ENCODE results near the gene PNLDC1. TPM values are rescaled to one million over a fixed set of nuclear protein-coding genes. Genes with fewer than 3 reads are reported as not detected.

The PNLDC1 gene
- total and polyA plus RNA-seq, 2 donors: 0.28 to 0.39 TPM

GRCh38 chr6:159777240-159777904 is 22.7 kb upstream of the PNLDC1 start:
- Histone ChIP-seq H3K4me1 (ENCODE audit: control insufficient read depth in 2 of 2, insufficient read depth in 2 of 2, low read length in 2 of 2) (no peaks in the 10 kb centered on the region), H3K27ac (ENCODE audit: low read depth in 1 of 2, low read length in 1 of 2) (no peak overlapping the region), H3K27me3 (ENCODE audit: control insufficient read depth in 2 of 2, insufficient read depth in 1 of 2, low read length in 1 of 2) (no peaks in the 10 kb centered on the region), H3K4me3 (ENCODE audit: low read length in 2 of 2) (no peak overlapping the region), H3K36me3 (ENCODE audit: control insufficient read depth in 2 of 2, insufficient read depth in 2 of 2, low read length in 1 of 2) (peaks cover 22 to 76% of the 10 kb centered on the region in 2 donors), H3K9me3 (ENCODE audit: control insufficient read depth in 2 of 2, insufficient read depth in 1 of 2, low read length in 1 of 2) (no peaks in the 10 kb centered on the region)
- 90% methylated on average over 7 of the region's 7 CpGs for WGBS
- DNase-seq (ENCODE audit: low read depth in 6 of 9, low spot score in 9 of 9): no peak

GRCh38 chr6:159778131-159778530 is 21.9 kb upstream of the PNLDC1 start:
- no peaks in the 10 kb centered on the region for H3K27me3 ChIP-seq (ENCODE audit: control insufficient read depth in 2 of 2, insufficient read depth in 1 of 2, low read length in 1 of 2)
- H3K27ac ChIP-seq (ENCODE audit: low read depth in 1 of 2, low read length in 1 of 2): no peak overlapping the region
- no peaks in the 10 kb centered on the region for H3K9me3 ChIP-seq (ENCODE audit: control insufficient read depth in 2 of 2, insufficient read depth in 1 of 2, low read length in 1 of 2)
- H3K4me3 ChIP-seq (ENCODE audit: low read length in 2 of 2): no peak overlapping the region
- DNase-seq (ENCODE audit: low read depth in 6 of 9, low spot score in 9 of 9): no peak
- 95% methylated on average over 1 of the region's 1 CpG for WGBS
- H3K4me1 ChIP-seq (ENCODE audit: control insufficient read depth in 2 of 2, insufficient read depth in 2 of 2, low read length in 2 of 2): no peaks in the 10 kb centered on the region
- H3K36me3 ChIP-seq (ENCODE audit: control insufficient read depth in 2 of 2, insufficient read depth in 2 of 2, low read length in 1 of 2): peaks cover 29 to 79% of the 10 kb centered on the region in 2 donors

GRCh38 chr6:159778542-159779103 is 21.5 kb upstream of the PNLDC1 start:
- Histone ChIP-seq H3K27ac (ENCODE audit: low read depth in 1 of 2, low read length in 1 of 2) (no peak overlapping the region), H3K27me3 (ENCODE audit: control insufficient read depth in 2 of 2, insufficient read depth in 1 of 2, low read length in 1 of 2) (no peaks in the 10 kb centered on the region), H3K4me3 (ENCODE audit: low read length in 2 of 2) (no peak overlapping the region), H3K4me1 (ENCODE audit: control insufficient read depth in 2 of 2, insufficient read depth in 2 of 2, low read length in 2 of 2) (no peaks in the 10 kb centered on the region), H3K9me3 (ENCODE audit: control insufficient read depth in 2 of 2, insufficient read depth in 1 of 2, low read length in 1 of 2) (no peaks in the 10 kb centered on the region), H3K36me3 (ENCODE audit: control insufficient read depth in 2 of 2, insufficient read depth in 2 of 2, low read length in 1 of 2) (peaks cover 33 to 81% of the 10 kb centered on the region in 2 donors)
- 95% methylated on average over 3 of the region's 3 CpGs for WGBS
- no peak for DNase-seq (ENCODE audit: low read depth in 6 of 9, low spot score in 9 of 9)

- DNase-seq (ENCODE audit: low read depth in 6 of 9, low spot score in 9 of 9): peak in 3 of 9 donors; percentile 12 to 33 (median 13)
- peaks cover 18 to 55% of the 10 kb centered on the region in 2 donors for H3K36me3 ChIP-seq (ENCODE audit: control insufficient read depth in 2 of 2, insufficient read depth in 2 of 2, low read length in 1 of 2)
- H3K27me3 ChIP-seq (ENCODE audit: control insufficient read depth in 2 of 2, insufficient read depth in 1 of 2, low read length in 1 of 2): no peaks in the 10 kb centered on the region
- H3K9me3 ChIP-seq (ENCODE audit: control insufficient read depth in 2 of 2, insufficient read depth in 1 of 2, low read length in 1 of 2): peaks cover 0 to 5% of the 10 kb centered on the region in 2 donors
- H3K4me3 ChIP-seq (ENCODE audit: low read length in 2 of 2): peak overlapping the region; percentile 53 to 87
- peaks cover 14 to 23% of the 10 kb centered on the region in 2 donors for H3K4me1 ChIP-seq (ENCODE audit: control insufficient read depth in 2 of 2, insufficient read depth in 2 of 2, low read length in 2 of 2)
- WGBS: 59% methylated on average over 15 of the region's 15 CpGs
- H3K27ac ChIP-seq (ENCODE audit: low read depth in 1 of 2, low read length in 1 of 2): peak overlapping the region in 1 of 2 donors; percentile 100
Observed at GRCh38 chr6:159788276-159788675, 11.8 kb upstream of the PNLDC1 start.

GRCh38 chr6:159788753-159789376 is 11.2 kb upstream of the PNLDC1 start:
- Histone ChIP-seq H3K9me3 (ENCODE audit: control insufficient read depth in 2 of 2, insufficient read depth in 1 of 2, low read length in 1 of 2) (peaks cover 0 to 5% of the 10 kb centered on the region in 2 donors), H3K4me1 (ENCODE audit: control insufficient read depth in 2 of 2, insufficient read depth in 2 of 2, low read length in 2 of 2) (peaks cover 14 to 23% of the 10 kb centered on the region in 2 donors), H3K36me3 (ENCODE audit: control insufficient read depth in 2 of 2, insufficient read depth in 2 of 2, low read length in 1 of 2) (peaks cover 12 to 51% of the 10 kb centered on the region in 2 donors), H3K27ac (ENCODE audit: low read depth in 1 of 2, low read length in 1 of 2) (peak overlapping the region; percentile 84 to 100), H3K27me3 (ENCODE audit: control insufficient read depth in 2 of 2, insufficient read depth in 1 of 2, low read length in 1 of 2) (no peaks in the 10 kb centered on the region), H3K4me3 (ENCODE audit: low read length in 2 of 2) (peak overlapping the region; percentile 53 to 87)
- peak in 5 of 9 donors; percentile 28 to 56 (median 33) for DNase-seq (ENCODE audit: low read depth in 6 of 9, low spot score in 9 of 9)
- WGBS: under 1% methylated on average over 60 of the region's 60 CpGs

GRCh38 chr6:159789377-159790148 is 10.5 kb upstream of the PNLDC1 start, which contains the start of gene TCP1:
TCP1 (minus strand) TSS chr6:159789602; CDS start chr6:159789468, 134 bp downstream.
- Histone ChIP-seq H3K27me3 (ENCODE audit: control insufficient read depth in 2 of 2, insufficient read depth in 1 of 2, low read length in 1 of 2) (no peaks in the 10 kb centered on the region), H3K4me1 (ENCODE audit: control insufficient read depth in 2 of 2, insufficient read depth in 2 of 2, low read length in 2 of 2) (peaks cover 14 to 23% of the 10 kb centered on the region in 2 donors), H3K9me3 (ENCODE audit: control insufficient read depth in 2 of 2, insufficient read depth in 1 of 2, low read length in 1 of 2) (peaks cover 0 to 5% of the 10 kb centered on the region in 2 donors), H3K36me3 (ENCODE audit: control insufficient read depth in 2 of 2, insufficient read depth in 2 of 2, low read length in 1 of 2) (peaks cover 9 to 48% of the 10 kb centered on the region in 2 donors), H3K4me3 (ENCODE audit: low read length in 2 of 2) (peak within 1 kb of the TSS; percentile 53 to 87), H3K27ac (ENCODE audit: low read depth in 1 of 2, low read length in 1 of 2) (peak within 1 kb of the TSS; percentile 97 to 100)
- under 1% methylated on average over 64 of the region's 64 CpGs for WGBS
- DNase-seq (ENCODE audit: low read depth in 6 of 9, low spot score in 9 of 9): peak; percentile 99 to 100 (median 100)

GRCh38 chr6:159790149-159790955 is 9.7 kb upstream of the PNLDC1 start, which contains the start of gene MRPL18:
MRPL18 (plus strand) TSS chr6:159790467; CDS start chr6:159790588, 121 bp downstream.
- peaks cover 0 to 5% of the 10 kb centered on the region in 2 donors for H3K9me3 ChIP-seq (ENCODE audit: control insufficient read depth in 2 of 2, insufficient read depth in 1 of 2, low read length in 1 of 2)
- peak within 1 kb of the TSS; percentile 97 to 100 for H3K27ac ChIP-seq (ENCODE audit: low read depth in 1 of 2, low read length in 1 of 2)
- H3K27me3 ChIP-seq (ENCODE audit: control insufficient read depth in 2 of 2, insufficient read depth in 1 of 2, low read length in 1 of 2): no peaks in the 10 kb centered on the region
- whole genome bisulfite sequencing: under 1% methylated on average over 56 of the region's 56 CpGs
- peaks cover 3 to 45% of the 10 kb centered on the region in 2 donors for H3K36me3 ChIP-seq (ENCODE audit: control insufficient read depth in 2 of 2, insufficient read depth in 2 of 2, low read length in 1 of 2)
- H3K4me1 ChIP-seq (ENCODE audit: control insufficient read depth in 2 of 2, insufficient read depth in 2 of 2, low read length in 2 of 2): peaks cover 14 to 23% of the 10 kb centered on the region in 2 donors
- peak; percentile 76 to 97 (median 93) for DNase-seq (ENCODE audit: low read depth in 6 of 9, low spot score in 9 of 9)
- H3K4me3 ChIP-seq (ENCODE audit: low read length in 2 of 2): peak within 1 kb of the TSS; percentile 53 to 87

GRCh38 chr6:159790956-159791598 is 9.0 kb upstream of the PNLDC1 start:
- WGBS: 25% methylated on average over 18 of the region's 18 CpGs
- peak in 4 of 9 donors; percentile 7 to 27 (median 15) for DNase-seq (ENCODE audit: low read depth in 6 of 9, low spot score in 9 of 9)
- peaks cover 0 to 5% of the 10 kb centered on the region in 2 donors for H3K9me3 ChIP-seq (ENCODE audit: control insufficient read depth in 2 of 2, insufficient read depth in 1 of 2, low read length in 1 of 2)
- H3K4me3 ChIP-seq (ENCODE audit: low read length in 2 of 2): peak overlapping the region; percentile 53 to 87
- H3K27ac ChIP-seq (ENCODE audit: low read depth in 1 of 2, low read length in 1 of 2): peak overlapping the region; percentile 97 to 100
- peaks cover 14 to 23% of the 10 kb centered on the region in 2 donors for H3K4me1 ChIP-seq (ENCODE audit: control insufficient read depth in 2 of 2, insufficient read depth in 2 of 2, low read length in 2 of 2)
- peaks cover 8 to 44% of the 10 kb centered on the region in 2 donors for H3K36me3 ChIP-seq (ENCODE audit: control insufficient read depth in 2 of 2, insufficient read depth in 2 of 2, low read length in 1 of 2)
- no peaks in the 10 kb centered on the region for H3K27me3 ChIP-seq (ENCODE audit: control insufficient read depth in 2 of 2, insufficient read depth in 1 of 2, low read length in 1 of 2)
